Measurements from ENCODE around the gene CDK5RAP2.

DNA sequence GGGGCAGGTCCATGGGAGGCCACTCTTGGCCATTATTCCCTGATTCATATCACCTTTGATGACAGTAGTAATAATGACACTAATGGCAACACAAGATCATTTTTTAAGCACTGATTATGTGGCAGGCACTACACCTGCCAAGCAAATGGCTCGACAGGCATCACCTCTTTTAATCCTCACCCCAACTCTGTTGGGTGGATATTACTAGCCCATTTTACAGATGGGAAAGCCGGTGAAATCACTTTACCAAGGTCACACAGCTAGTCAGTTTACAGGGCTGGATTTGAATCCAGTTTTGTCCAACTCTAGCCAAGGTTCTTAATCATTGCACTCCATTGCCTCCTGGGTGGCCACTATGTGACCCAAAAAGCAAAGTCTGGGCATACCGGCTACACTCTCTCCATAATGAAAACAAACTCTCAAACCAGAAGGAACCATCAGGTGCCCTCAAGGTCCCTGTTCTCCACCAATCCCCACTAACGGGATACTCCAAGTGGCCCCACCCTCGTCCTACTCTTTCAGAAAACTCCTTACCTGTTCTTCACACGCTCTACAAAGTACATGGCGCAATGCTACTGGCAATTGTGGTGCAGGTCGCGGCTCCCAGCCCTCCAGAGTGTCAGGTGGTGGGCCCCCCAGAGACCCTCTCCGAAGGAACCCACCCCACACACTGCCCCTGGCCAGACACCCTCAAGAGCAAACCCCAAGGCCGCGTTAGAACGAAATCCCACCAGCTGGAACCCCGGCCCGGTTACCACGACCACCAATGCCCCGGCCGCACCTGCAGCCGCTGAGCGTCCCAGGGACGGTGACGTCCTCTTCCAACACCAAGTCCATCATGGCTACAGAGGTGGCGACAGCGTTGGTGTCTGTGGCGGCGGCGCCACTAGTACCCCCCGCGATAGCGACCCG lies 572 bp downstream of the CDK5RAP2 start:
- TF ChIP-seq GATA3 (IDR thresholded peaks at IDR 0.05; ENCODE audit: low read depth, low read length) (no peak), GATA2 (IDR thresholded peaks at IDR 0.05; ENCODE audit: low read depth, low read length) (no peak)

Measured in SH-SY5Y (cell line).